HG03060 (cell line): ENCODE measurements around the gene DOCK2.
"Not testable (repeated sequence)": the region's sequence is repeated elsewhere in the genome, so short reads cannot be mapped to it uniquely, and the experiment has no call there.

Source experiments
- ATAC-seq: cut with Tn5 transposase; IDR thresholded peaks from one replicate; pipeline ENCODE4 v1.9.1; 2021; ENCODE audit warnings: low read depth, moderate number of reproducible peaks; ENCODE audit not compliant: unreplicated experiment

Gene DOCK2

GRCh38 chr5:169636477-169637084 is 494 bp upstream of the DOCK2 start:
- ATAC-seq, result no peak

DNA sequence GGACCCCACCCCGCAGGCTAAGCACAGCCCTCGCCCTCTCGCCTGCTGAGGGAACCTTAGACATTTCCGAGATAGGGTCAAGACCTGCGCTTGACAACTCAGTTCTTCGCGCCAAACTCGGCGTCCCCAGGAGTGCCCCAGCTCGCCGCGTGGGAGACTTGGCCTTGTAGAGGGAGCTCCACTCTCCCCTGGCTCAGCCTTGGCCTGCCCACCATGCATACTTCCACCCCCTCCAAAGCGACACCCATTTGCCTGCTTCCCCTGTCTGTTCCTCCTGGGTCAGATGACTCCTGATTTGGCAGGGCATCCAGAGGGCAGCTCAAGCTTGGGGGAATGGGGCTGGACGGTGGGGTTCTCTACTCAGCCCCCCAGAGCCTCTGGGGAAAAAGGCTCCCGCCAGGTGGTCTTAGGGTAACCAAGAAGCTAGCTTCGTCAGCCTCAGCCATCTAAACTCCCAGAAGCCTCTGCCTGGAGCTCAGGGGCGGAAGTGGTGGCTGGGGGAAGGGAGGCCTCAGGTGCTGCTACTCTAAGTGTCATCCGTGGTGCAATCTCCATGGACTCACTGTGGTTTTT is 560 bp downstream of the DOCK2 start:
- ATAC-seq, result peak; percentile 41

- ATAC-seq, result no peak
These were observed 4.2 kb downstream of the DOCK2 start for GRCh38 chr5:169641253-169641652.

DNA sequence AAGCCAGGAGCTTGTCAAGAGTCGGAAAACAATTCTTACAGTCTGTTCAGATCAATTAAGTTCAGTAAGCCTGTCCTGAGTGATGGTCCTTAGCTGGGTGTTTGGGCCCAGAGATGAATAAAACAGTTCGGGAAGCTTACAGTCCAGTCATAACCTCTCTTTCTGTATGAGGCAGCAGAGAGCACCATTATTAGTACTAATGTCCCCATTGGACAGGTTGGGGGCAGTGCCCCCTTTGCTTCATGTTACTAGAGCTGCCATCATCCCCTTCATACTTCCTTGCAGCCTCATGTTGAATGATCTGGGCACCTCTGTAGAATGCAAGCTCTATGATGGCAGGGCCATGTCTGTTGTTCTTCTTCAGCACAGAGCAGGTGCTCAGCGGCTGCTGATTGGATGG is 9.8 kb downstream of the DOCK2 start:
- ATAC-seq, result peak; percentile 26

DNA sequence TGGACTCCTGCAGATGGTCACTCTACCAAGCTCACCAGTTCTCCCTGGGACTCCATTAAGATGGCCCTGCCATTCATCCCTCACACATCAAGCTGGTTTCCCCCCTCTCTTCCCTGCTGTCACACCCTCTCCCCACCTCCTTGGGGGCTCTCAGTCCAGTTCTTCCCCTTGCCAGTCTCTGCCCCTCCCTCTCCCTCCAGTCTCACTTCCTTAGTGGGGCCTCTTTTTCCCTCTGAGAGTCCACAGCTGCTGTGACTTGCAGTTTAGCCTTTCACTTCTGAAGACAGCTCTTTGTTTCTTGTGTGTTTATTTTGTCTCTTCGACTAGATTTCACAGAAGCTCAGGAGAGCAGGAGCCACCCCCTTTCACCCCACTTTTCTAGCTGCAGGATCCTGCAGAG is 10.5 kb downstream of the DOCK2 start:
- no peak for ATAC-seq

DNA sequence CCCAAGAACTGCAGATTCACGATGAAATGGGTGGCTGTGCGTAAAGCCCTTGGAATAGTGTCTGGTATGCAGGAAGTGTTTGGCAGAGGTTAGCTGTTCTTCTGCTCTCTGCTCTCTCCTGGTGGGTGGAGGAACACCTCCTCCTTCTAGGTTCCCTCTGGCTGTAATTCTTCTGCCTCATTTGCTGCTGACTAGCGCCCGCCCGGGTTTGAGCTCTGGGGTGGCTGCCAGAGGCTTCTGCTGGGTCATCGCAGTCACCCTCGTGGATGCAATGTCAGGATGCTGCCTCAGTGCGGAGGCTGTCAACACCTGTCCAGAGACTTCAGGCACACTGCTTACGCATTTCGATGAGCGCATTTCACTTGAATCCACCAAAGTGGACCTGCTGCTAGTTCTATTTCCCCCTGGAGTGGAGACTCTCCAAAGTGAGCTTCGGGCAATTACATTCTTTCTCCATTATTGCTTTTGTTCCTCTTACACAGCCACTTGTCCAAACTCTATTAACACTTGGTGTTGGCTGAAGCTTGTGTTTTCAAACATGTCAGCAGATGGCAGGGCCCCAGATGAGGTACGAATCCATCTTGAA is 11.7 kb downstream of the DOCK2 start:
- ATAC-seq, result no peak

- ATAC-seq, result no peak
These were observed 12.4 kb downstream of the DOCK2 start for GRCh38 chr5:169649486-169649885.

GRCh38 chr5:169650701-169651331 is 13.7 kb downstream of the DOCK2 start:
- peak; percentile 38 for ATAC-seq

GRCh38 chr5:169651526-169651925 is 14.5 kb downstream of the DOCK2 start:
- no peak for ATAC-seq

- ATAC-seq, result no peak
These were observed 15.0 kb downstream of the DOCK2 start for GRCh38 chr5:169652057-169652456.

DNA sequence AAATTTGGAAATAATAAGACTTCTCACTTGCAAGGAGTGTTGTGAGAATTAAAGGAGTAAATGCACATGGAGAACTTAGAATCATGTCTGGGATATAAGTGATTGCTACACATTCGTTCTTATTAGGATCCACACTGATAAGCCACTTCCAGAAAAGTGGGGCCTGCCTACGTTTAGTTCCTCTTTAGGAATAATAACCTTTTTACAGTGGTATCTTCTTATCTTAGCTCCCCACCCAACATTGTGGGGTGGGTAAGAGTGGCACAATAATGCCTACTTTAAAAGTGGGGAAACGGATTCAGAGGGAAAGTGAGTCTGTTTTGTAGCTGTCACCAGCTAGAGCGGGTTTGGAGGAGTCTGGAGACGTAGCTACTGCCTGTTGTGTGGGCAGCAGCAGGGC is 16.0 kb downstream of the DOCK2 start:
- no peak for ATAC-seq

GRCh38 chr5:169655353-169655752 is 18.3 kb downstream of the DOCK2 start:
- no peak for ATAC-seq

DNA sequence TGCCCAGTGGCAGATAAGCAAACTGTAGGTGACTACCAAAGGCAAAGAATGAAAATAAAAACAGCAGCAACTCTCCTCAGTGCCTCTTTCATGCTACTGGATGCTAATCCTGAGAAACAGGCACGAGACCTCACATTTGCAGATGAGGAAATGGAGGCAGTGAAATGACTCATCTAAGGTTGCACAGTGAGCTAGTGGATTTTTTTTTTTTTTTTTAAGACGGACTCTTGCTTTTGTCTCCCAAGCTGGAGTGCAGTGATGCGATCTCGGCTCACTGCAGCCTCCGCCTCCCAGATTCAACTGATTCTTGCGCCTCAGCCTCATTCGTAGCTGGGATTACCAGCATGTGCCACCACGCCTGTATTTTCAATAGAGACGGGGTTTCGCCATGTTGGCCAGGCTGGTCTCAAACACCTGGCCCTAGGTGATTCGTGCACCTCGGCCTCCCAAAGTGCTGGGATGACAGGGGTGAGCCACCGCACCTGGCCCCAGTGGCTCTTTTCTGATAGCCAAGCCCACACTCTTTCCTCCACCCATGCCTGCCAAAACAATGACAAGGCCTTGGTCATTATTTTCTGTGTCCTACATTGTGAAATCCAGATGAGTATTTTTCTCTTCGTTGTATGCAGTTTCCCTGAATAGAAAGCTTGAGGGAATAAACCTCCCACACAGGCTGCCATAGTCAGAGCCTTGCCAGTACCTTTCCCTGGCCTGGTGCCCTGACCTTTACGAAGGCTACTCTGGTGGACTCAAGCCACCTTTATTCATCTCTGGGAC is 19.2 kb downstream of the DOCK2 start:
- peak; percentile 64 for ATAC-seq

- ATAC-seq, result peak; percentile 27
These were observed 20.1 kb downstream of the DOCK2 start for GRCh38 chr5:169657127-169657526.

- ATAC-seq, result not testable (repeated sequence)
These were observed 25.4 kb downstream of the DOCK2 start for GRCh38 chr5:169662451-169662850.

GRCh38 chr5:169663537-169663936 is 26.5 kb downstream of the DOCK2 start:
- no peak for ATAC-seq

GRCh38 chr5:169666365-169666764 is 29.3 kb downstream of the DOCK2 start:
- ATAC-seq, result no peak

DNA sequence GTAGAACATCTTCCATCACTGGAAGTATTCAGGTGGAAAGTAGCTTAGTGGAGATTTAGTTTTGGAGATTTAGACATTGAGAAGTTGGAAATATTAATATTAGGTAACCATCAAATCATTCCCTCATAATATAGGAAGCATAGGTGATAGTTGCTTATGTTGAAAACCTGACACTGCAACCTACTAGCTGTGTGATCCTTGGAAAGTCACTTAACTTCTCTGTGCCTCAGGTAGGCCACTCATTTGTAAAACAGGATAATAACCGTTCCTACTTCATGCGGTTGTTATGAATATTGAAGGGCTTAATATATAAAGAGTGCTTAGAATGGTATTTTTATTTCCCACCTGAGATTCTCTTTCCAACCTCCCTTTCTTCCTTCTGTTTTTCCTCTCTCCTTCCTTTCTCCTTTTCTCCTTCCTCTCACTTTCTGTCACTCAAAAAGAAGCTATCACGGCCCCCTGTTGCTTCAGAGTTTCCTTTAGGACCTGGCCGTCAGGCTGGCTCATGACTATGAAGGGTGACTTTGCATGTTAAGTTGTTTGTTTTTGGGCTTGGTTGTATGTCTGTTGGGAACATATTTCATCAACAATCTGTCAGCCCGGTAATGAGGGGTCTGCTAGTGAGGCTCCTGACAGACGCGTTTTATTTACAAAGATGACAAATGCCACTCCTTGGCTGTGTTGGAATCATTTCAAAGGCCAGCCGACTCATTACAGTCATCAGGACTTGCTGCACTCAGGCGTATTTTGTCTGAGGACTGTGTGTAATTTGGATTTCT is 31.0 kb downstream of the DOCK2 start:
- ATAC-seq, result no peak

- no peak for ATAC-seq
These were observed 31.7 kb downstream of the DOCK2 start for GRCh38 chr5:169668732-169669131.

- ATAC-seq, result peak; percentile 97
These were observed 33.9 kb downstream of the DOCK2 start for GRCh38 chr5:169670769-169671525.
